HG03139 (cell line): Measurements from ENCODE around the gene DENND4C.
"Not testable (repeated sequence)": the region's sequence is repeated elsewhere in the genome, so short reads cannot be mapped to it uniquely, and the experiment has no call there.

Experiments used
- ATAC-seq: cut with Tn5 transposase; IDR thresholded peaks from one replicate; pipeline ENCODE4 v1.9.1; 2021; ENCODE audit not compliant: unreplicated experiment

Gene DENND4C

DNA sequence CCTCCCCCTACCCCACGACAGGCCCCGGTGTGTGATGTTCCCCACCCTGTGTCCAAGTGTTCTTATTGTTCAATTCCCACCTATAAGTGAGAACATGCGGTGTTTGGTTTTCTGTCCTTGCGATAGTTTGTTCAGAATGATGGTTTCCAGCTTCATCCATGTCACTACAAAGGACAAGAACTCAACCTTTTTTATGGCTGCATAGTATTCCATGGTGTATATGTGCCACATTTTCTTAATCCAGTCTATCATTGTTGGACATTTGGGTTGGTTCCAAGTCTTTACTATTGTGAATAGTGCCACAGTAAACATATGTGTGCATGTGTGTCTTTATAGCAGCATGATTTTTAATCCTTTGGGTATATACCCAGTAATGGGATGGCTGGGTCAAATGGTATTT, 35.1 kb downstream of the DENND4C start:
- not testable (repeated sequence) for ATAC-seq

DNA sequence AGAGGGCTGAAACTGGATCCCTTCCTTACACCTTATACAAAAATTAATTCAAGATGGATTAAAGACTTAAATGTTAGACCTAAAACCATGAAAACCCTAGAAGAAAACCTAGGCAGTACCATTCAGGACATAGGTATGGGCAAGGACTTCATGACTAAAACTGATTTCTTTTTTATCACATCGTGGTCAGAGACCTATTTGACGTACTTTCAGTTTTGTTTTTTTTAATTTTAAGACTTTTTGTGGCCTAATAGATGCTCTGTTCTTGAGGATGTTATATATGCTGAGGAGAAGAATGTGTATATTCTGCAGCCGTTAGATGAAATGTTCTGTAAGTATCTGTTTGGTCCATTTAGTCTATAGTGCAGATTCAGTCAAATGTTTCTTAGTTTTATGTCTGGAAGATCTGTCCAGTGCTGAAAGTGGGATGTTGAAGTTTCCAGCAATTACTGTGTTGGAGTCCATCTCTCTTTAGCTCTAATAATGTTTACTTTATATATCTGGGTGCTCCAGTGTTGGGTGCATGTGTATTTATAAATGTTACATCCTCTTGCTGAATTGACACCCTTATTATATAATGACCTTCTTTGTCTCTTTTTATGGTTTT, 36.4 kb downstream of the DENND4C start:
- ATAC-seq: not testable (repeated sequence)

DNA sequence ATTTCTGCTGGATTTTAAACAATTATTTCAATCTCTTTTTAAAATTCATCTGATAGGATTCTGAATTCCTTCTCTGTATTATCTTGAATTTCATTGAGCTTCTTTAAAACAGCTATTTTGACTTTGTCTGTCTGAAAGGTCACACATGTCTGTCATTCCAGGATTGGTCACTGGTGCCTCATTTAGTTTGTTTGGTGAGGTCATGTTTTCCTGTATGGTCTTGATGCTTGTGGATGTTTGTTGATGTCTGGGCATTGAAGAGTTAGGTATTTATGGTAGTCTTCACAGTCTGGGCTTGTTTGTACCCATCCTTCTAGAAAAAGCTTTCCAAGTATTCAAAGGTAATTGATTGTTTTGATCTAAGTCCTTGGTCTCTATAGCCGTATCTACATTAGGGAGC, 39.1 kb downstream of the DENND4C start:
- no peak for ATAC-seq

DNA sequence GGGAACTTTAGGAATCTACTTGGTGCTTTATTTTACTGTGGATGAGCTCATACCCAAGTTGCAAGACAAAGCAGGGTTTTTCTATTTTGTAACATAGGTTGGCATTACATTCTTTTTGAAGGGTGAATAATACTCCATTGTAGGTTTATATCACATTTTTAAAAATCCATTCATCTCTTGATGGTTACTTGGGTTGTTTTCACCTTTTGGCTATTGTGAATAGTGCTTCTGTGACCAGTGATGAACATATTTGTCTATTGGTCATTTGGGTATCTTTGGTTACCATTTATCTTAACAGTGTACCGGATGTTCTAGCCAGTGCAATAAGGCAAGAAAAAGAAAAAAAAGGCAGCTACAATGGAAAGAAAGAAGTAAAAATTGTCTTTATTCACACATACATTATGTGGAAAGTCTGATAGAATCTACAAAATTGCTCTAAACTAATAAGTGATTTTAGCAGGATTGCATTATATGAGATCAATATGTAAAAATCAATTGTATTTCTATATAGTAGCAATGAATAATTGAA, 40.0 kb downstream of the DENND4C start:
- ATAC-seq: no peak

DNA sequence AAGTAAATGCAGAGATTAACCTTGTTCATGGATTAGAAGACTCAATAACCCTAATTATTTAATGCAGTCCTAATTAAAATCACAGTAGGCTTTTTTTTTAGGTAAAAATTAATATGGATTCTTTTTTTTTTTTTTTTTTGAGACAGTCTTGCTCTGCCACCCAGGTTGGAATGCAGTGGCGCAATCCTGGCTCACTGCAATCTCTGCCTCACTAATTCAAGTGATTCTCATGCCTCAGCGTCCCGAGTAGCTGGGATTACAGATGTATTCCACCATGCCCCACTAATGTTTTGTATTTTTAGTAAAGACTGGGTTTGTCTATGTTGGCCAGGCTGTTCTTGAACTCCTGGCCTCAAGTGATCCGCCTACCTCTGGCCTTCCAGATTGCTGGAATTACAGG, 40.6 kb downstream of the DENND4C start:
- no peak for ATAC-seq

DNA sequence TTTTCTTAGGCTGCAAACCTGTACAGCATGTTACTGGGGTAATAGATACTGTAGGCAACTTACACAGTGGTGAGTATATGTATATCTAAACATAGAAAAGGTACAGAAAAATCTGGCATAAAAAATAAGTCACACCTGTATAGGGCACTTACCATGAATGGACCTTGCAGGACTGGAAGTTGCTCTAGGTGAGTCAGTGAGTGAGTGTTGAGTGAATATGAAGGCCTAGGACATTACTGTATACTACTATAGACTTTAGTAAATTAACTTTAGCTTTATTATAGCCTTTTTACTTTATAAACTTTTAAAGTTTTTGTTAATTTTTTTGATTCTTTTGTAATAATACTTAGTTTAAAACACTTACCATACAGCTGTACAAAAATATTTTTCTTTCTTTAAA, 51.3 kb downstream of the DENND4C start:
- no peak for ATAC-seq

DNA sequence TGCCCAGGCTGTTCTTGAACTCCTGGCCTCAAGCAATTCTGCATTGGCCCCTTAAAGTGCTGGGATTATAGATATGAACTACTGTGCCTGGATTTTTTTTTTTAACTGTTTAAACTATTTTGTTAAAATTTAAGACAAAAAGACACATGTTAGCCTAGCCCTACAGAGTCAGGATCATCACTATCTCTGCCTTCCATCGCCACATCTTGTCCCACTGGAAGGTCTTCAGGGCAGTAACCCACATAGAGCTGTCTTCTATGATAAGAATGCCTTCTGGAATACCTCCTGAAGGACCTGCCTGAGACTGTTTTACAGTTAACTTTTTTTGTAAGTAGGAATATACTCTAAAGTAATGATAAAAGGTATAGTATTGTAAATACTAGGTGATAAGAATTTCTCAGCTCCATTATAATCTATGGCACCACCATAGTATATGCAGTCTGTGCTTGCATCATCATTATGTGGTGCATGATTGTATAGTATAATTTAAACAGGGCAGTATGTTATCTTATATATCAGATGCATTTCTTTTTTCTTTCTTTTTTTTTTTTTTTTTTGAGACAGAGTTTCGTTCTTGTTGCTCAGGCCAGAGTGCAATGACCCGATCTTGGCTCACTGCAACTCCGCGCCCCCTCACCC, 52.7 kb downstream of the DENND4C start:
- no peak for ATAC-seq

DNA sequence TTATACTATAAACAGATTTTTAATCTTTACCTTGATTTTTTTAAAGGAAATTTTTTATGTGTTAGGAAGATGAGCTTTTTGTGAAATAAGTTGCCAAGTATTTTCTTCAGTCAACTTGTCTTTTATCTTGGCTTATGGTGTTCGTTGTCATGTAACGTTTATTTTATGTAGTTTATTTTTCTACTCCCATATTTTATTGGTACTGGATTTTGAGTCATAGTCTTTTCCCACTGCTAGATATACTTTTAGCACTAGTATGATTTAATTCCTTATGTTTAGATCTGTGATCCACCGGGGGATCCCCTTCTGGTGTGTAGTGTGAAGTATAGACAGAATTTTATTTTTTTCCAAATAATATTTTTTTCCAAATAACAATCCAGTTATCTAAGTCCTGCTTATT, 54.2 kb downstream of the DENND4C start:
- no peak for ATAC-seq

DNA sequence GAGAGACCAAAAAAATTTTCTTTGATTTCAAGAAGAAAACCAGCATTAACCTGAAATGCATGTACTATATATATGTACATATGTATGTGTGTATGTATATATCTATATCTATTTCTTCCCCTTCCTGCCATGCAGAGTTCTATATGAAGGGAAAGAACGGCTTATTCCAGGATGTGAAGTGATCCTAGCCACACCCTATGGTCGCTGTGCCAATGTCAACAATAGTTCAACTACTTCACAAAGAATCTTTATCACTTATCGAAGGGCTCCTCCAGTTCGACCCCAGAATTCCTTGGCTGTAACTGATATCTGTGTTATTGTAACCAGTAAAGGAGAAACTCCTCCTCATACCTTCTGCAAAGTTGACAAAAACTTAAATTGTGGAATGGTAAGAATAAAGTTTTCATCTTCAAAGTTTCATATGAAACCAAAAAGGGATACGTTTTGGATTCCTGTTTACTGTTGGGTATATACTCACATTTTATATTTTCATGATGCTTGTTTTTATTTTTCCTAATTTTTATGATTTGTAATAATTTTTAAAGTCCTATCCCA, 56.2 kb downstream of the DENND4C start:
- ATAC-seq: no peak

DNA sequence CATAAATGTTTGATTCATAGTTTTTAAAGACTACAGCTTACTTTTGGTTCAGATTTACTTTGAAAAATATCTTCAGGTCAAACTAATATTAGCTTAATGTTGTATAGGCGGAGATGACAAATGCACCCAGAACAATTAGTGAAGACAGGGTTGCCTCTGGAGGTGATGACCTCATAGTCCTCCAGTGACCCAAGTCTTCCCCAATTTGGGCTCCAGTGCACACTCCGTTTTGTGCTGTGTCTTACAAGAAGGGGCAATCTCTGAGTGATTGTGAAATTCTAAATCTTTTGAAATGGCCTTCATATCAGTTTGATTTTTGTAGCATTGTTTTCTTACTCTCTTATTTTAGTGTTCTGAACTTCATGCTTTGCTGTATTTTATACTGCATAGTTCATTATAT, 57.6 kb downstream of the DENND4C start:
- ATAC-seq: no peak

DNA sequence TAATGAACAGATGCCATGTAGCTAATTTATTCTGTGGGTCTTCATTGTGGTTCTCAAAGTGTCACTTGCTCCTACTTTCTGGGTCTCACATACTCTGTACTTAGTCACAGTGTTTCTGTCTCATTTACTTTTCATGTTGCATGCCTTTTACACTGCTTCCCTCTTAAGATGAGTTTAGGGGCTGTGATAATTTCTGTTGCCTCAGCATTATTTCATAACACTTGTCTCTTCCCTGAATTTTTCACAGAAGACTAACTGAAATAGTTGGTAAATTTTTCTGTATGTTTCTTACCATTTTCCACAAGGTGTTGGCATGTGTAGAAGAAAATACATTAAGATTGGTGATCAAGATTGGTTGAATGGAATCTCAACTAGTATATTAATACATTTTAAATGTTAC, 59.6 kb downstream of the DENND4C start:
- no peak for ATAC-seq

DNA sequence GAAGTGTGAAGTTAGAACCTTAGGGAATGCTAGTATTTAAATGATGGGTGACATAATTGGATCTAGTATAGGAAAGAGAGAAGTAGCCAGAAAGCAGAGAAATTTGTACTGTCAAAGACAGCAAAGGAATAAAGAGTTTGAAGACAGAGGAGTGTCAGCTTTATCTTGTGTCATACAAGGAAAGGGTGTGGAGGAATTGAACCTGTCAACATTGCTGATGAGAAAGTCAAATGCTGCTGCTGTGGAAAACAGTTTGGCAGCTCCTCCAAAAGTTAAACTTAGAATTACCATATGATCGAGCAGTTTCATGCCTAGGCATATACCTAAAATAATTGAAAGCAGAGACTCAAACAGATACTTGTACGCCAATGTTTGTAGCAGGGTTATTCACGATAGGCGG, 63.7 kb downstream of the DENND4C start:
- no peak for ATAC-seq

DNA sequence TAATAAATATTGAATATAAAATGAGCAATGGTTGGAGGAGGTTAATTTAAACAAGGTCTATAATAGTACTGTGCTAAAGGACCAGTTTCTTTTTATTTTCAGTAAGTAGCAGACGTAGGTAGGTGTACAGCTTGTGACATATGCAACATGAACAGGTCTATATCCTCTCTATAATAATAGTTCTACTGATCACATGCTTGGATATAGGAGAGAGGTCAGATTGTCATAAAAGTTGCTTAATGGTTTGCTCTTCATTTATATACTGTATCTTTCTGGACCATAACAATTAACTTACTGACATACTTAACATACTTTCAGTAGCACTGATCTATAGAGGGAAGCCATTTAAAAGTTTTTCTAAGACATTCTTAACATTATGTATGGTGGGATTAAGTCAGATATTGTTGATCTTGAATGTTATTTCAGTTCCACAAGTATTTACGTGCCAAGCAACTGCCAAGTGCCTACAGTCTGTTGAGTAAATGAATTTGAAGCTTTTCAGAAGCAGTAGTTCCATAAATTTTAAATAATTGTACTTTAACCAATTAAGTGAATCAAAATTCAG, 68.0 kb downstream of the DENND4C start:
- ATAC-seq: no peak

DNA sequence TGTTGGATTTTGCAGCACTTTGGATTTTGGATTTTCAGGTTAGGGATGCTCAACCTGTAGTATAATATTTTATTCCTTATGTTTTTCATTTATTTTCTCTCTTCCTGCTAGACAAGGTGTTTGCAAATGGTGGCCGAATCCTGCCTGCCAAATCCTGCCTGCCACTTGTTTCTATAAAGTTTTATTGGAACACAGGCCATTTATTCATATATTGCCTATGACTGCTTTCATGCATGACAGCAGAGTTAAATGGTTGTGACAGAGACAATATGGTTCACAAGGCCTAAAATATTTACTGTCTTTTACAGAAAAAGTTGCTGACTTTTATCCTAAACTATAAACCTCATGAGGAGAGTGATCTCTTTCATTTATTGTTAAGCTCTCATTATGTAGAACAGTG, 72.7 kb downstream of the DENND4C start:
- ATAC-seq: no peak

DNA sequence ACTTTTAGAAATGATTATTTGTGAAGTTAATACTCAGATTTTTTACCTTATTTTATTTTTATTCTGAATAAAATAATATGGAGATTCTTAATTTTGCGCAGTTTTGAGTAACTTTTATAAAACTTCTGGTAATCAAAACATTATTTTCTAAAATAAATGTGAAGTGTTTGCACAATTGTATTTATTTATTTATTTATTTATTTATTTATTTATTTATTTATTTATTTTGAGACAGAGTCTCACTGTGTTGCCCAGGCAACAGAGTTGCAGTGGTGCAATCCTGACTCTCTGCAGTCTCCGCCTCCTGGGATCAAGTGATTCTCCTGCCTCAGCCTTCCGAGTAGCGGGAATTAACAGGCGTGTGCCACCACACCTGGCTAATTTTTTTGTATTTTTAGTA, 76.1 kb downstream of the DENND4C start:
- ATAC-seq: no peak

DNA sequence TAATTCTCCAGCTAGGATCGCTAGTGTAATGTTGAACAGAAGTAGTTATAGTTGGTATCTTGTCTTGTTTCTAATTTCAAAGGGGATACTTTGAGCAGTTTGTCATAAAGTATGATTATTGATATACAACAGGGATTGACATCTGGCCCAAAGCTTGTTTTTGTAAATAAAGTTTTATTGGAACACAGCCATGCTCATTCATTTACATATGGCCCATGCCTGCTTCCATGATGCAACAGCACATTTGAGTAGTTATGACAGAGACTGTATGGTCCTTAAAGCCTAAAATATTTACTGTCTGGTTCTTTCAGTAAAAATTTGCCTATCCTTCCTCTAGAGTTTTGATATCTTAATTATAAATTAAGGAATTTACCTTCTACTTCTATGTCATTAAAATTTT, 79.8 kb downstream of the DENND4C start:
- ATAC-seq: no peak

DNA sequence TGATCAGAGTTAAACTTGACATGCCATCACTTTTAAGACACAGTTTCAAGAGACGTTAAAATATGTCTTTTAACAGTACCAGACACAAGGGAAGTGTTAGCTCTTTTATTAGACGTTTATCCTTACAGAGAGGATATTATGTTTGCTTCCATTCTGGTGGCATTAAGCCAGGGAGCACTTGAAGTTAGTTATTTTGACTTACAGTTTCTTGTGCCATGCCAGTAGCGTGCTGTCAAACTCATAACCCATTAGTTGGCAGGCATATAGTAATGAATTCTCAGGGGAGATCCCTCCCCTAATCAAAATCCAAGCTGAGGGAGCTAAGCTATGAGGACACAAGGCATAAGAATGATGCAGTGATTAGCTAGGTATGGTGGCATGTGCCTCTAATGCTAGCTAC, 83.1 kb downstream of the DENND4C start:
- no peak for ATAC-seq

DNA sequence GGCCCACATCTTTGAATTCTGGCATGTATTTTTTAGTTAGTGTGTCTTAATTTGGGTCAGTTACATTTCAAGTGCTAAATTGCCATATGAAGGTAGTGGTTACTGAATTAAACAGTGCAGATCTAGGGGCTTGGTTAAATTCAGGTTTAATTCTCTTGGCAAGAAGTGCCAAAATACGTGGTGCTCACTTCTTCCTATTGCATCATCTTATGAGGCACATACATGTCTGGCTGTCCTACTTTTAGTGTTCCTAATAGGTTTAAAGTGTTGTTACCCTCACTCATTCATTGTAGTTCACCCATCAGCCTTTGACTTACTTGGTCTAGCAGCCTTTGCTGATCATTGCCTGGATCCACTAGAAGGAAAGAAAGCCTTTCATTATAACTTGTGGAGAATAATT, 90.0 kb downstream of the DENND4C start:
- no peak for ATAC-seq

DNA sequence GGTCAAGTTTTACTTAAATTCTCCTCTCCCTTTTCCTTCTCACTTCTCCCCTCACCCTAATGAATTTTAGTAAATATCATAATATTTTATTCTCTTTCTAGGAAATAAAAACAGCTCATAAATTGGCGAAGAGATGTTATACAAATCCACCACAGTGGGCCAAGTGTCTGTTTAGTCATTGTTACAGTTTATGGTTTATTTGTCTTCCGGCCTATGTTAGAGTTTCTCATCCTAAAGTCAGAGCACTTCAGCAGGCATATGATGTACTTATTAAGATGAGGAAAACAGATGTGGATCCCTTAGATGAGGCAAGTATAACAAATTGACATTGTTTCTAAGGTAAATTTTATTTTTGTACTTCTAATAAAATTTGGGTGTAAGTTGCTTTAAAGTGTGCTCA, 101.4 kb downstream of the DENND4C start:
- ATAC-seq: no peak

DNA sequence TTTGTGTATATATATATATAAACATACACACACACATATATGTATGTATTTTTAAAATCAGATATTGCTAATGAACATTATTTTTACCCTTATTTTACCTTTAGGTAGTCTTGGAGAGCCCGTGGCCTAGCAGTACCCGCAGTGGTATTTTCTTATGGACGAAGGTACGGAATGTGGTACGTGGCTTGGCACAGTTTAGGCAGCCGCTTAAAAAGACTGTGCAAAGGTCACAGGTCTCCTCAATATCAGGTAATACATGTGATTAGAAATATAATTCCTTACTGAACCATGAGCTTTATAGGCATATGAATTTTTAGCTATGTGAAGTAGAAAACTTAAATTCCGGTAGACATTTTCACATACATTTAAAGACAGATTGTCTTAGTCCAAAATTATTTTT, 105.7 kb downstream of the DENND4C start:
- ATAC-seq: no peak

DNA sequence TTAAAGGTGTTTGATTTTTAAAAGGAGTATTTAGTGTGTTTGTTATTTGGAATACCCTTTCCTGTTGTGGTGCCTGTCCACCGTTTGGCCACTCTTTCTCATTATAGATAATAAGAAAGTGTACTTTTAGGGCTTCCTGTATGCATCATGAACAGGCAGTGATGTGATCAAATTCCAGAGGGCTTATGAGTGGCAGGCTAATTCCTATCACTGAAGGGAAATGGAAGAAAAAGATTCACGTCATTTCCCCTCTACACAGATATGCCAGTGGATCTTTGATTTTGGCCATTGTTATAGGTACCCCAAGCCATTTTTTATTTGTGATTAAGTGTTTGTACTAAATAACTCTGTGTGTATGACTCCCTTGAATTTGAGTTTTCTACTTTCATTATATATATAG, 112.5 kb downstream of the DENND4C start:
- ATAC-seq: no peak

DNA sequence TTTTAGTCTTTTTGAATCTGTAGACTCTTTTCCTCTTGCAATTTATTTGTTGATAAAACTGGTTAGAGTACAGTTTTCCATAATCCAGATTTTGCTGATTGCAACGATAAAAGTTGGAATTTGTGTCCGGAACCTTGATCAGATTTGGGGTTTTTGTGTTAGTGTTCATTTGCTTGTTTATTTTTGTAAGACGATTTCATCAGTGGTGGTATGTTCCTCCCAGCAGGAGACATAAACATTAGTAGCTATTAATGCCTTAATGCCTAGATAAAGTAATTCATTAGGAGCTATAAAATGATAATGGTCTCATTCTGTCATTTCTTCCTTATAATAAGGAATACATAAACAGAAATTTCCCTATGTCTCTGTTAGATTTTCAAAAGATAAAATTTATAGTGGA, 128.2 kb downstream of the DENND4C start:
- ATAC-seq: no peak
